Gastroesophageal sphincter (tissue), 3 donors: ENCODE results near the gene MYT1.
"Not testable (repeated sequence)": the region's sequence is repeated elsewhere in the genome, so short reads cannot be mapped to it uniquely, and the experiment has no call there.

ENCODE experiments used
- POLR2AphosphoS5 ChIP-seq: sonication (generic); formaldehyde crosslinking; IDR thresholded peaks from one replicate; pipeline ENCODE4 v1.6.1; 2017; ENCODE audit warnings: antibody characterized with exemption
- TF ChIP-seq, protein P1 (sequence below), 4 experiments: fragments of 200-600 bp in 2 of 4; fragments of 450-650 bp in 2 of 4; sonication (generic) in 1 of 4; IDR thresholded peaks; one replicate each; pipeline ENCODE4 v1.5.1; 2017 to 2019; ENCODE audit warnings: antibody characterized with exemption in 4 of 4, mild to moderate bottlenecking in 2 of 4, moderate library complexity in 2 of 4

DNA sequence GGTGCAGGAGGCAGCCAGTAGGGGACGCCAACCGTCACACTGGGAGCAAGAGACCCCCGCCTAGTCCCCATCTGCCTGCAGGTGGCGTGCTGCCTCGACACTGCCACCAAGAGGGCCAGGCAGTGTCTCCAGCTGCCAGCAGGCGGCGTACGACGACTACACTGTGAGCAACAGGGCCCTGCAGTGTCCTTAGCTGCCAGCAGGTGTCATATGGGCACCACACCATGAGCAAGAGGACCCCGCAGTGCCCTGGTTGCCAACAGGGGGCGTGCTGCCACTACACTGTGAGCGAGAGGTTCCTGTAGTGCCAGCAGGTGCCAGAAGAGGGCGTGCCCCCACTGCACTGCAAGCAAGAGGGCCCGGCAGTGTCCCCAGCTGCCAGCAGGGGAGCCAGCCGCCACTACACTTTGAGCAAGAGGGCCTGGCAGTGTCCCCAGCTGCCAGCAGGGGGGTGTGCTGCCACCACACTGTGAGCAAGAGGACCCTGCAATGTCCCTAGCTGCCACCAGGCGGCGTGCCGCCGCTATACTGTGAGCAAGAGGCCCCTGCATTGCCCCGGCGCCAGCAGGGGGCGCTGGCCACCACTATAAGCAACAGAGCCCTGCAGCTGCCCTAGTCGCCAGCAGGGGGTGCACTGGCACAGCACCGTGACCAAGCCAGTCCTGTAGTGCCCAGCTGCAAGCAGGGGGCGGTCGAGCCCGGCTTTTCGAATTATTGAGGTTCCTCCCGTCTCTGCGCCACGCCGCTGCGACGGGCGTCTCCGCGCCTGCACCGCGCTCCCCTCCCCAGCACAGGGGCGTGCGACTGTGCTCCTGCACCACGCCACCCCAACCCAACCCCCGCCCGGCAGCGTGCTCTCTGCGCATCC, 121.6 kb downstream of the MYT1 start:
- TF ChIP-seq, protein P1, sequence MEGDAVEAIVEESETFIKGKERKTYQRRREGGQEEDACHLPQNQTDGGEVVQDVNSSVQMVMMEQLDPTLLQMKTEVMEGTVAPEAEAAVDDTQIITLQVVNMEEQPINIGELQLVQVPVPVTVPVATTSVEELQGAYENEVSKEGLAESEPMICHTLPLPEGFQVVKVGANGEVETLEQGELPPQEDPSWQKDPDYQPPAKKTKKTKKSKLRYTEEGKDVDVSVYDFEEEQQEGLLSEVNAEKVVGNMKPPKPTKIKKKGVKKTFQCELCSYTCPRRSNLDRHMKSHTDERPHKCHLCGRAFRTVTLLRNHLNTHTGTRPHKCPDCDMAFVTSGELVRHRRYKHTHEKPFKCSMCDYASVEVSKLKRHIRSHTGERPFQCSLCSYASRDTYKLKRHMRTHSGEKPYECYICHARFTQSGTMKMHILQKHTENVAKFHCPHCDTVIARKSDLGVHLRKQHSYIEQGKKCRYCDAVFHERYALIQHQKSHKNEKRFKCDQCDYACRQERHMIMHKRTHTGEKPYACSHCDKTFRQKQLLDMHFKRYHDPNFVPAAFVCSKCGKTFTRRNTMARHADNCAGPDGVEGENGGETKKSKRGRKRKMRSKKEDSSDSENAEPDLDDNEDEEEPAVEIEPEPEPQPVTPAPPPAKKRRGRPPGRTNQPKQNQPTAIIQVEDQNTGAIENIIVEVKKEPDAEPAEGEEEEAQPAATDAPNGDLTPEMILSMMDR (IDR thresholded peaks at IDR 0.05), result peak; percentile 28 to 66 (median 58)
- not testable (repeated sequence) for TF ChIP-seq POLR2AphosphoS5
